ENCODE measurements around the gene TOGARAM1.

TOGARAM1 gene

DNA sequence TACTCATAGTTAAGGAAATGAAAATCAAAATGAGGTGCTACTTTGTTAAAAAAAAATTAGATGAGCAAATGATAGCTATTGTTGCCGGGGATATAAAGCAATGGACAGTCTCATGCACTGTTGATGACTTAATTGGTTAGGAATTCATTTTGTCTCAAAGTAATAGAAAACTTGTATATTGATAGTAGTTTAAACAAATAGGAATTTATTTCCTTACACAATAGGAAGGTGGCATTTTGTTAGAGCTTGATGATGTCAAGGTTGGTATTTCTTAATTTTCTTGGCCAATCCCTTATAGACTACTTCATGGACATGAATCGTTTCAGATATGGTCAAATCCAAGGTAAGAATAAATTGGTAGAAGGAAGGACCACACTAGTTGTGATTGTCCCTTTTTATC is 129.7 kb downstream of the TOGARAM1 start:
- no peak overlapping the region for H3K4me3 ChIP-seq (ENCODE audit: low read depth in 1 of 2, low read length in 2 of 2)
- no peak overlapping the region for H3K27ac ChIP-seq (ENCODE audit: low read depth, low read length)
- no peaks in the 10 kb centered on the region for H3K9me3 ChIP-seq (ENCODE audit: low read length)
- no peaks in the 10 kb centered on the region for H3K27me3 ChIP-seq (ENCODE audit: control insufficient read depth in 1 of 2, insufficient read depth in 2 of 2, low read length in 2 of 2)
- H3K9ac ChIP-seq (ENCODE audit: low read length): no peak overlapping the region
- H3K36me3 ChIP-seq (ENCODE audit: insufficient read depth, low read length): peaks cover 6% of the 10 kb centered on the region
- H3K4me1 ChIP-seq (ENCODE audit: insufficient read depth, low read length): peaks cover 17% of the 10 kb centered on the region

DNA sequence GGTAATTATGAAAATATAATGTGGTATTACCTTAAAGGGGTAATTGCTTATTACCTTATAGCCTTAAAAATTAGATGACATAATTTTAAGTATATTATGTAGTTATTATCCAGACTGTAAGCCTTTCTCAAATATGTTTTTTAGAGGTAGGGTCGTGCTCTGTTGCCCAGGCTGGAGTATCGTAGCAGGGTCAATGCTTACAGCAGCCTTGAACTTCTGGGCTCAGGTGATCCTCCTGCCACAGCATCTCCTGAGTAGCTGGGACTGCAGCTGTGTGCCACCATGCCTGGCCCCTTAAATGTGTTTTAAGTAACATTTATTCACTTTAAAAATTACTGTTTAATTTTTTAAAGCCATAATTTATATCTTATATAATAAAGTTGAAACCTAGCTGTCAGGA is 132.3 kb downstream of the TOGARAM1 start:
- Histone ChIP-seq H3K27ac (ENCODE audit: low read depth, low read length) (no peak overlapping the region), H3K9ac (ENCODE audit: low read length) (no peak overlapping the region), H3K27me3 (ENCODE audit: control insufficient read depth in 1 of 2, insufficient read depth in 2 of 2, low read length in 2 of 2) (no peaks in the 10 kb centered on the region), H3K9me3 (ENCODE audit: low read length) (no peaks in the 10 kb centered on the region), H3K4me3 (ENCODE audit: low read depth in 1 of 2, low read length in 2 of 2) (no peak overlapping the region), H3K36me3 (ENCODE audit: insufficient read depth, low read length) (peaks cover 20% of the 10 kb centered on the region), H3K4me1 (ENCODE audit: insufficient read depth, low read length) (peaks cover 3% of the 10 kb centered on the region)

DNA sequence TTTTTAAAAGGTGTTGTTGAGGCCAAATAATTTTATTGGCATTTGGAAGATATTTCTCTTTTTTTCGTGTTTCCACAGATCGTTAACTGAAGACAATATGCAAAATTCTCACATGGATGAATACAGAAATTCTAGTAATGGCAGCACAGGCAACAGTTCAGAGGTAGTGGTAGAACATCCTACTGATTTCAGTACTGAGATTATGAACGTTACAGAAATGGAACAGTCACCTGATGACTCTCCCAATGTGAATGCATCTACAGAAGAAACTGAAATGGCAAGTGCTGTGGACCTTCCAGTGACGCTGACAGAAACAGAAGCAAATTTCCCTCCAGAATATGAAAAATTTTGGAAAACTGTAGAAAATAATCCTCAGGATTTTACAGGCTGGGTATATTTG is 133.2 kb downstream of the TOGARAM1 start:
- Histone ChIP-seq H3K4me3 (ENCODE audit: low read depth in 1 of 2, low read length in 2 of 2) (no peak overlapping the region), H3K27ac (ENCODE audit: low read depth, low read length) (no peak overlapping the region), H3K27me3 (ENCODE audit: control insufficient read depth in 1 of 2, insufficient read depth in 2 of 2, low read length in 2 of 2) (no peaks in the 10 kb centered on the region), H3K4me1 (ENCODE audit: insufficient read depth, low read length) (peaks cover 3% of the 10 kb centered on the region), H3K9ac (ENCODE audit: low read length) (no peak overlapping the region), H3K36me3 (ENCODE audit: insufficient read depth, low read length) (peaks cover 28% of the 10 kb centered on the region), H3K9me3 (ENCODE audit: low read length) (no peaks in the 10 kb centered on the region)

DNA sequence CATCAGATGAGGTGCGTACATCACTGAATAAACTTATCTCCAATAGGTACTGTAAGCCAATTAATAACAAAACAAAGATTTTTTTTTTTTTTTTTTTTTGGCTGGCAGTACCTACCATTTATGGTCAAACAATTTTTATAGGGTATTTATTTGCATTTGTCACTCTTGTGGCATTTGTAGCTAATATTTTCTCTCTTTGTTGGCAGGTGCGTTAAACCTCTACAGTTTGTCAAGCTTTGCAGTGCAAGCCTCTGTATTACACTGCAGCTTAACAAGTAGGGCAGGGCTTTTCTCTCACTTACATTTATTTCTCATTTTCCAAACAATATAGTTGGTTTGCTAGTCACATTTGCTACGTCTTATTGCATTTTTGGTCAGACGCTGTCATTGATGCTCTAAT is 134.2 kb downstream of the TOGARAM1 start:
- Histone ChIP-seq H3K9me3 (ENCODE audit: low read length) (no peaks in the 10 kb centered on the region), H3K36me3 (ENCODE audit: insufficient read depth, low read length) (peaks cover 31% of the 10 kb centered on the region), H3K4me3 (ENCODE audit: low read depth in 1 of 2, low read length in 2 of 2) (no peak overlapping the region), H3K27ac (ENCODE audit: low read depth, low read length) (no peak overlapping the region), H3K4me1 (ENCODE audit: insufficient read depth, low read length) (no peaks in the 10 kb centered on the region), H3K27me3 (ENCODE audit: control insufficient read depth in 1 of 2, insufficient read depth in 2 of 2, low read length in 2 of 2) (no peaks in the 10 kb centered on the region), H3K9ac (ENCODE audit: low read length) (no peak overlapping the region)

DNA sequence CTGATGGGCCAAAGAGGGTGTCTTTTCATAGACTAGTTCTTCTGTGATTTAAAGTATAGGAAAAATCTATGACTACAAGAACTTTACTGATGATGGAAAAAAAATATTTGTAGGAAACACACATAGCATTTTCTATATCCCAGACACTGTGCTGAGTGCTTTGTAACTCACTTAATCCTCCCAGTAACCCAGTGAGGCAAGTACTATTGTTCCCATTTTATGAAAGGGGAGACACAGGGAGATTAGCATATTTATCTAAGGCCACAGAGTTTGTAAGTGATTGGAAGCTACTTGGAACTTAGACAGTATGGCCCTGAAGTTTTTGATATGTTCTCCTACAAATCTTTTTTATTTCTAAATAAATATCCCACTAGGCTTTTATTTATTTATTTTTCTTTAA is 141.8 kb downstream of the TOGARAM1 start:
- Histone ChIP-seq H3K9ac (ENCODE audit: low read length) (no peak overlapping the region), H3K4me3 (ENCODE audit: low read depth in 1 of 2, low read length in 2 of 2) (no peak overlapping the region), H3K9me3 (ENCODE audit: low read length) (no peaks in the 10 kb centered on the region), H3K4me1 (ENCODE audit: insufficient read depth, low read length) (no peaks in the 10 kb centered on the region), H3K27me3 (ENCODE audit: control insufficient read depth in 1 of 2, insufficient read depth in 2 of 2, low read length in 2 of 2) (no peaks in the 10 kb centered on the region), H3K27ac (ENCODE audit: low read depth, low read length) (no peak overlapping the region), H3K36me3 (ENCODE audit: insufficient read depth, low read length) (peaks cover 48% of the 10 kb centered on the region)

DNA sequence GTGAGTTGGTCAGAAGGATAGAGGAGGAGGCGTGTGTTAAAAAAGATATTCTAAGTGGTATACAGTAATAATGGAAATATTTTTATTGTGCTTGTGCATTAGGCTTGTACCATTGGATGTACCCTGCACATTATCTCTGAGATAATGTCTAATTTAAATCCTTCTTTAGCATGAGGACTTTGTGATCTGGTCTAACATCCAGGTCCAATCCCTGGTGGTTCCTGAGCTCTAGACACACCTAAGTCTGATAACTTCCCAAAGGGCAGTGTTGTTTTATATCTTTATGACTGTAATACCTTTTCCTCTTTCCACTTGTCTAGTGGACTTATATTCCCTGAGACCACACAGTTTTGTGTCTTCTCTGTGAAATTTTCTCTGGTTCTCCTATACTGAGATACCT is 142.6 kb downstream of the TOGARAM1 start:
- Histone ChIP-seq H3K4me3 (ENCODE audit: low read depth in 1 of 2, low read length in 2 of 2) (no peak overlapping the region), H3K9ac (ENCODE audit: low read length) (no peak overlapping the region), H3K9me3 (ENCODE audit: low read length) (no peaks in the 10 kb centered on the region), H3K27ac (ENCODE audit: low read depth, low read length) (no peak overlapping the region), H3K27me3 (ENCODE audit: control insufficient read depth in 1 of 2, insufficient read depth in 2 of 2, low read length in 2 of 2) (no peaks in the 10 kb centered on the region), H3K4me1 (ENCODE audit: insufficient read depth, low read length) (no peaks in the 10 kb centered on the region), H3K36me3 (ENCODE audit: insufficient read depth, low read length) (peaks cover 50% of the 10 kb centered on the region)

DNA sequence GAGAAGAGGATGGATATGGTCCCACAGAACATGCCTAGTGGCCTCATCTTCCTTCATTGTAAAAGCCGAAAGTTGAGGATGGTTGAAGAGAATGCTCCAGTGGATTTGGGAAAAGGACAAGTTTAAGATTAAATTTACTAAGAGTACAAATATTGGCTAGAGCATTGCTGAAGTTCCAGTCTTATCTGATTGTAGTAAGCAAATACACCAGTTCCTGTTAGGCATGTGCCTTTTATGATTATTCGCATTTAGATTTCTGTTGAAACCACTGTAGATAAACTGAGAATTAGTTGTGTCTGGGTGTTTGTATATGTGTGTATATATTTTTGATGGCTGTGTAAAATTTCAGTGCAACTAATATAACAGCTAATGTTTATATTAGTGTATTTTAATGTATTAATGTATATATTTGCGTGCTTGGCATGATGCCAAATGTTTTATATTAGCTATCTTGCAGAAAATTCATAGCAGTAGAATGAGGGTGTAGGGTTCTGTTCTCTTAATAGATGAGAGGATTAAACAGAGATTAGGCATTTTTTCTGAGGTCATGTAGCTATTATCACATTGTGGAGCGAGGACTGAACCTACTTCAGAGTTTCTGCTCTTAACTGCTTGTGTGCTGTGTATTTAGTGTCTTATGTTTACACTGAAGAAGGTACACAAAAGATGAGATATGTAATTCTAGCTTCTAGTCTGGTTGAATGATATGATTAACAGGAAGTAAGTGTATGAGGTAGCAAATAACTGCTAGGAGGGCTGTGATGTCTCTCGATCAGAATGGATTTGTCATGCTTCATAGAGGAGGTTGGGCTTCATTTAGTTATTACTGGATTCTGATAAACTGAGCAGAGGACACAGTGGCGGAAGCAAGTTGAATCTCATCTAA is 151.1 kb downstream of the TOGARAM1 start:
- Histone ChIP-seq H3K9ac (ENCODE audit: low read length) (no peak overlapping the region), H3K36me3 (ENCODE audit: insufficient read depth, low read length) (peaks cover 58% of the 10 kb centered on the region), H3K27ac (ENCODE audit: low read depth, low read length) (no peak overlapping the region), H3K4me1 (ENCODE audit: insufficient read depth, low read length) (no peaks in the 10 kb centered on the region), H3K9me3 (ENCODE audit: low read length) (no peaks in the 10 kb centered on the region), H3K27me3 (ENCODE audit: control insufficient read depth in 1 of 2, insufficient read depth in 2 of 2, low read length in 2 of 2) (no peaks in the 10 kb centered on the region), H3K4me3 (ENCODE audit: low read depth in 1 of 2, low read length in 2 of 2) (no peak overlapping the region)

DNA sequence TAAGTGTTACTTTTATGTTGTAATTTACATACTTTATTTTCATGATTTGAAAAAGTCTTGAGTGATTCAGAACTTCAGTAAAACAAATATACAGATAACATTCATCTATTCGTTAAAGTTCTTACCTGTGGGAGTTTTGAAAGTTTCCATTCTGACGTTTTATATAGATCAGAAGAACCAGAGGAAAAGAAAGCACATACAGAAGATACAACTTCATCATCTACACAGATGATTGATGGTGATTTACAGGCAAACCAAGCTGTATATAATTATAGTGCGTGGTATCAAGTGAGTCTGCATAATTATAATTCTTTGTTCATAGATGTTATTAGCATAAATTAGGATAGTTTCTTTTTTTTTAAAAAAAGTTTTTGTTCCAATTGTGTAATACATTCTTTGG is 152.3 kb downstream of the TOGARAM1 start:
- Histone ChIP-seq H3K9ac (ENCODE audit: low read length) (no peak overlapping the region), H3K4me3 (ENCODE audit: low read depth in 1 of 2, low read length in 2 of 2) (no peak overlapping the region), H3K27me3 (ENCODE audit: control insufficient read depth in 1 of 2, insufficient read depth in 2 of 2, low read length in 2 of 2) (no peaks in the 10 kb centered on the region), H3K27ac (ENCODE audit: low read depth, low read length) (no peak overlapping the region), H3K9me3 (ENCODE audit: low read length) (no peaks in the 10 kb centered on the region), H3K4me1 (ENCODE audit: insufficient read depth, low read length) (no peaks in the 10 kb centered on the region), H3K36me3 (ENCODE audit: insufficient read depth, low read length) (peaks cover 55% of the 10 kb centered on the region)

DNA sequence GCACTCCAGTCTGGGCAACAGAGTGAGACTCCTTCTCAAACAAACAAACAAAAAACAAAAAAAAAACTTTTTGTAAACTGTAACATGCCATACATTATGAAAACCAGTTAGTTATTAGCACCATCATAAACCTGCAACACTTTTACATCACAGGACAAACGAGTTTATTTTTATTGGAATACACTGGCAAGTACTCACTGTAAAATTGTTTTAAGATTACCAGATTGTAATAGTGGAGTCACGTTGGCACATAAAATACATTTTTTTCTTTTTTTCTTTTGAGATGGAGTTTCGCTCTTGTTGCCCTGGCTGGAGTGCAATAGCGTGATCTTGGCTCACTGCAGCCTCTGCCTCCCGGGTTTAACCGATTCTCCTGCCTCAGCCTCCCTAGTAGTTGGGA is 156.6 kb downstream of the TOGARAM1 start:
- Histone ChIP-seq H3K9me3 (ENCODE audit: low read length) (no peaks in the 10 kb centered on the region), H3K4me3 (ENCODE audit: low read depth in 1 of 2, low read length in 2 of 2) (no peak overlapping the region), H3K4me1 (ENCODE audit: insufficient read depth, low read length) (no peaks in the 10 kb centered on the region), H3K36me3 (ENCODE audit: insufficient read depth, low read length) (peaks cover 48% of the 10 kb centered on the region), H3K27ac (ENCODE audit: low read depth, low read length) (no peak overlapping the region), H3K27me3 (ENCODE audit: control insufficient read depth in 1 of 2, insufficient read depth in 2 of 2, low read length in 2 of 2) (no peaks in the 10 kb centered on the region), H3K9ac (ENCODE audit: low read length) (no peak overlapping the region)

DNA sequence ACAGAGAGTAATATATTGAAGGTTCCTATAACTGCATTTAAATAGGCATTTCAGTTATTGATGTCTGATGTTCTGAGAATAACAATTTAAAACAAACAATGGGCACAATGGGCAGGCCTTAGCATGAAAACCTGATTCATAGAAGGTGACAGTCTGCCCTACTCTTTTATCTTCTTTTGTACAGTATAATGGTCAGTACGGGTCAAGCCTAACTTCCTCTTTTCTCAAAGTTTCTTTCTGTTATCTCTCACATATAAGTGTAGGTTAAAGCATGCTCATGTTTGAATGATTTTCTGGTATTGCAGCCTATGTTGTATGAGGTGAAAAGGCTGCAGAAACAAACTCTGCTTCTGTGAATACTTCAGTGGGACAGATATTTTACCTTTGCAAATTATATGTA is 158.1 kb downstream of the TOGARAM1 start:
- Histone ChIP-seq H3K4me1 (ENCODE audit: insufficient read depth, low read length) (no peaks in the 10 kb centered on the region), H3K27me3 (ENCODE audit: control insufficient read depth in 1 of 2, insufficient read depth in 2 of 2, low read length in 2 of 2) (no peaks in the 10 kb centered on the region), H3K27ac (ENCODE audit: low read depth, low read length) (no peak overlapping the region), H3K4me3 (ENCODE audit: low read depth in 1 of 2, low read length in 2 of 2) (no peak overlapping the region), H3K9ac (ENCODE audit: low read length) (no peak overlapping the region), H3K9me3 (ENCODE audit: low read length) (no peaks in the 10 kb centered on the region), H3K36me3 (ENCODE audit: insufficient read depth, low read length) (peaks cover 39% of the 10 kb centered on the region)

DNA sequence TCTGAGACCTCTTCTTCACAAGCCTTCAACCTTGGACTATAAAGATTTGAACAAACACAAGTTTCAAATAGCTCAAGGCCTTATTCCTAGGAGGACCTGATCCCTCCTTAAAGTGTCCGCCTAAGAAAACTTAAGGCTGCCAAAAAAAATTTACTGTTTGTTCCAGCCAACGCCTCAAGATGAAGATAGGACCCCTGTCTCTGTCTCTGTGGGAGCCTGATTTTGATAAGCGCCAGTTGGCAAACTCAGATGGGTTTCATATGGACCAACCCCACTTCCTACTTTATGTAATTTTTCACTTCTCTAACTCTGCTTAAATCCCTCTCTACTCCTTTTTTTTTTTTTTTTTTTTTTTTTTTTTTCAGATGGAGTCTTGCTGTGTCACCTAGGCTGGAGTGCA is 161.3 kb downstream of the TOGARAM1 start:
- Histone ChIP-seq H3K27ac (ENCODE audit: low read depth, low read length) (no peak overlapping the region), H3K4me3 (ENCODE audit: low read depth in 1 of 2, low read length in 2 of 2) (no peak overlapping the region), H3K36me3 (ENCODE audit: insufficient read depth, low read length) (peaks cover 28% of the 10 kb centered on the region), H3K4me1 (ENCODE audit: insufficient read depth, low read length) (no peaks in the 10 kb centered on the region), H3K27me3 (ENCODE audit: control insufficient read depth in 1 of 2, insufficient read depth in 2 of 2, low read length in 2 of 2) (no peaks in the 10 kb centered on the region), H3K9me3 (ENCODE audit: low read length) (no peaks in the 10 kb centered on the region), H3K9ac (ENCODE audit: low read length) (no peak overlapping the region)
